SK-N-SH (cell line): ENCODE data around the gene ARHGEF7. TPM values are rescaled to one million over a fixed set of nuclear protein-coding genes. Genes with fewer than 3 reads are reported as not detected.

Experiments
- CTCF ChIA-PET: fragments of 300-600, 350-600 bp; formaldehyde crosslinking; extraction: SDS; loops from one replicate; lab custom pipeline; 2021; lab: Yijun Ruan, JAX
- POLR2A ChIA-PET: fragments of 350-600 bp; sonication (Branson Sonifier 250); formaldehyde crosslinking; extraction: SDS; loops from one replicate; lab custom pipeline; 2020; ENCODE audit warnings: antibody characterized with exemption, inconsistent platforms; lab: Yijun Ruan, JAX
- DNase-seq: peaks from one replicate; pipeline ENCODE4 v3.0.0; 2012
- H2AFZ ChIP-seq: fragments of 200-600 bp; sonication (generic); 2 replicates; pipeline ENCODE4 v1.8.1; 2016; ENCODE audit warnings: antibody characterized with exemption, mild to moderate bottlenecking, low read depth
- H3F3A ChIP-seq: fragments of 200-600 bp; sonication (generic); replicated peaks from 2 replicates; pipeline ENCODE3; 2016; ENCODE audit warnings: antibody characterized with exemption, mild to moderate bottlenecking; ENCODE audit not compliant: insufficient read depth
- H3K27ac ChIP-seq, 2 experiments: fragments of 200-500 bp in 1 of 2; fragments of 200-600 bp in 1 of 2; sonication (Bioruptor generic) in 1 of 2; sonication (generic), shearing (Covaris generic) in 1 of 2; 2 replicates each; pipeline versions ENCODE4 v1.5.1 to v1.6.1; 2014 to 2016; ENCODE audit warnings: low read depth in 2 of 2, inconsistent platforms in 1 of 2, low read length in 1 of 2, mild to moderate bottlenecking in 1 of 2, mixed read lengths in 1 of 2
- H3K27me3 ChIP-seq: fragments of 200-600 bp; sonication (generic), shearing (Covaris generic); 2 replicates; pipeline ENCODE4 v1.6.1; 2016; ENCODE audit warnings: mixed run types; ENCODE audit not compliant: insufficient read depth
- H3K36me3 ChIP-seq, 2 experiments: fragments of 200-500 bp in 1 of 2; fragments of 200-600 bp in 1 of 2; sonication (Bioruptor generic) in 1 of 2; sonication (generic) in 1 of 2; replicated peaks in 1 of 2; 2 replicates each; pipeline versions ENCODE3 to v1.5.1; 2014 to 2016; ENCODE audit warnings: low read length in 1 of 2, mild to moderate bottlenecking in 1 of 2; ENCODE audit not compliant: insufficient read depth in 2 of 2, control insufficient read depth in 1 of 2
- H3K4me1 ChIP-seq, 2 experiments: fragments of 200-500 bp in 1 of 2; fragments of 200-600 bp in 1 of 2; sonication (Bioruptor generic) in 1 of 2; sonication (generic), shearing (Covaris generic) in 1 of 2; 2 replicates each; pipeline versions ENCODE4 v1.5.1 to v1.6.1; 2014 to 2016; ENCODE audit warnings: low read depth in 1 of 2, low read length in 1 of 2, mixed run types in 1 of 2; ENCODE audit not compliant: insufficient read depth in 2 of 2, control insufficient read depth in 1 of 2
- H3K4me2 ChIP-seq: fragments of 200-600 bp; sonication (generic), shearing (Covaris generic); 2 replicates; pipeline ENCODE4 v1.6.1; 2017; ENCODE audit warnings: mixed run types
- H3K4me3 ChIP-seq, 2 experiments: fragments of 200-500 bp in 1 of 2; fragments of 200-600 bp in 1 of 2; sonication (Bioruptor generic) in 1 of 2; sonication (generic), shearing (Covaris generic) in 1 of 2; 2 replicates each; pipeline versions ENCODE4 v1.5.1 to v1.8.1; 2014 to 2016; ENCODE audit warnings: low read depth in 2 of 2, inconsistent platforms in 1 of 2, low read length in 1 of 2, mild to moderate bottlenecking in 1 of 2, mixed read lengths in 1 of 2, moderate library complexity in 1 of 2
- H3K79me2 ChIP-seq: fragments of 200-600 bp; sonication (generic); 2 replicates; pipeline ENCODE4 v1.8.1; 2017; ENCODE audit warnings: mild to moderate bottlenecking; ENCODE audit not compliant: insufficient read depth
- H3K9ac ChIP-seq: fragments of 200-600 bp; sonication (generic); 2 replicates; pipeline ENCODE4 v1.6.1; 2017; ENCODE audit warnings: mixed run types
- H3K9me2 ChIP-seq: fragments of 200-600 bp; sonication (generic); 2 replicates; pipeline ENCODE4 v1.6.1; 2017; ENCODE audit warnings: mixed run types
- H3K9me3 ChIP-seq: fragments of 200-600 bp; sonication (generic); 2 replicates; pipeline ENCODE4 v1.6.1; 2017; ENCODE audit warnings: mixed run types, mild to moderate bottlenecking, moderate library complexity
- H4K20me1 ChIP-seq: fragments of 200-600 bp; sonication (generic); 2 replicates; pipeline ENCODE4 v1.6.1; 2017; ENCODE audit warnings: mild to moderate bottlenecking, mixed run types; ENCODE audit not compliant: insufficient read depth
- CHD2 ChIP-seq: fragments of 150-350 bp; IDR thresholded peaks from 2 replicates; pipeline ENCODE4 v1.6.1; 2018; ENCODE audit warnings: low read length; ENCODE audit not compliant: partially characterized antibody
- EP300 ChIP-seq, 2 experiments: IDR thresholded peaks; 2 replicates each; pipeline versions ENCODE4 v1.4.0 to v1.6.1; 2012; ENCODE audit warnings: borderline replicate concordance in 1 of 2, low read depth in 1 of 2, low read length in 1 of 2
- FOSL2 ChIP-seq: IDR thresholded peaks from 2 replicates; pipeline ENCODE4 v1.4.0; 2012; ENCODE audit warnings: low read depth, mild to moderate bottlenecking, moderate library complexity, borderline replicate concordance
- FOXM1 ChIP-seq: IDR thresholded peaks from 2 replicates; pipeline ENCODE4 v1.4.0; 2012; ENCODE audit warnings: low read depth, mild to moderate bottlenecking
- GATA2 ChIP-seq: sonication (generic); formaldehyde crosslinking; IDR thresholded peaks from 2 replicates; pipeline ENCODE4 v1.5.0; 2020; ENCODE audit warnings: mild to moderate bottlenecking, missing genetic modification reagents
- MEF2A ChIP-seq: IDR thresholded peaks from 2 replicates; pipeline ENCODE4 v1.4.0; 2012; ENCODE audit warnings: low read depth, borderline replicate concordance
- MXI1 ChIP-seq: IDR thresholded peaks from 2 replicates; pipeline ENCODE4 v1.6.1; 2012; ENCODE audit warnings: mild to moderate bottlenecking, low read depth, low read length, improper control_type of control experiment
- NFIC ChIP-seq: IDR thresholded peaks from 2 replicates; pipeline ENCODE4 v1.4.0; 2012; ENCODE audit warnings: borderline replicate concordance
- POLR2AphosphoS5 ChIP-seq: IDR thresholded peaks from 2 replicates; pipeline ENCODE4 v1.6.1; 2012; ENCODE audit warnings: low read depth, low read length
- RCOR1 ChIP-seq: fragments of 150-350 bp; IDR thresholded peaks from 2 replicates; pipeline ENCODE4 v1.6.1; 2017; ENCODE audit warnings: antibody characterized with exemption, low read length
- RFX5 ChIP-seq: IDR thresholded peaks from 2 replicates; pipeline ENCODE4 v1.6.1; 2012; ENCODE audit warnings: mild to moderate bottlenecking, improper control_type of control experiment, low read length
- RXRA ChIP-seq: IDR thresholded peaks from 2 replicates; pipeline ENCODE4 v1.4.0; 2012; ENCODE audit warnings: low read depth, mild to moderate bottlenecking, borderline replicate concordance
- SIN3A ChIP-seq: IDR thresholded peaks from 2 replicates; pipeline ENCODE4 v1.6.1; 2012; ENCODE audit warnings: low read depth, mild to moderate bottlenecking, low read length, moderate library complexity, borderline replicate concordance
- TCF12 ChIP-seq: IDR thresholded peaks from 2 replicates; pipeline ENCODE4 v1.4.0; 2012
- TEAD4 ChIP-seq: IDR thresholded peaks from 2 replicates; pipeline ENCODE4 v1.4.0; 2012; ENCODE audit warnings: mild to moderate bottlenecking, borderline replicate concordance; ENCODE audit not compliant: insufficient read depth
- USF1 ChIP-seq: IDR thresholded peaks from 2 replicates; pipeline ENCODE4 v1.4.0; 2012; ENCODE audit warnings: low read depth, borderline replicate concordance
- WGBS: methylation state at CpG from one replicate; pipeline ENCODE4 v1.1.6; 2017; ENCODE audit warnings: low lambda C conversion rate; 5-methylcytosine and 5-hydroxymethylcytosine counted together
- polyA plus RNA-seq, 3 experiments: library from polyadenylated mRNA; depleted of rRNA; stranded (reverse); fragments of >200 nt; gene quantifications; 2 replicates each; pipeline ENCODE4 v1.2.3, GENCODE V29; 2012
- TF ChIP-seq, protein P1 (sequence below): fragments of 150-350 bp; IDR thresholded peaks from 2 replicates; pipeline ENCODE4 v1.6.1; 2016; ENCODE audit warnings: mild to moderate bottlenecking, low read depth, low read length

ARHGEF7 gene
- polyA plus RNA-seq, 1 of the 3 experiments (the other 2 are of a cell fraction), result 21.6 TPM

- H4K20me1 ChIP-seq, result no peaks in the 10 kb centered on the region
- no peak overlapping the region for H3K4me2 ChIP-seq
- no peaks in the 10 kb centered on the region for H3K27me3 ChIP-seq
- no peak overlapping the region for H3K27ac ChIP-seq
- H3F3A ChIP-seq, result no peaks in the 10 kb centered on the region
- no peak overlapping the region for H3K4me3 ChIP-seq
- H3K36me3 ChIP-seq, result peaks cover 49 to 58% of the 10 kb centered on the region in 2 experiments
- WGBS, result 100% methylated on average over 1 of the region's 1 CpG
- DNase-seq, result no peak
- no peaks in the 10 kb centered on the region for H3K9me3 ChIP-seq
- CTCF ChIA-PET, result no interaction called here
- no peaks in the 10 kb centered on the region; a peak in 1 of 4 replicates for H3K4me1 ChIP-seq
- H2AFZ ChIP-seq, result no peak overlapping the region
- peaks cover 13% of the 10 kb centered on the region for H3K79me2 ChIP-seq
- POLR2A ChIA-PET, result no interaction called here
- H3K9ac ChIP-seq, result no peak overlapping the region
- H3K9me2 ChIP-seq, result no peaks in the 10 kb centered on the region
- TF ChIP-seq FOXM1, result no peak
- no peak for TF ChIP-seq POLR2AphosphoS5
- no peak for TF ChIP-seq FOSL2
- TF ChIP-seq RFX5, result no peak
- no peak for TF ChIP-seq TEAD4
- no peak for TF ChIP-seq CHD2
- TF ChIP-seq MXI1, result no peak
- no peak for TF ChIP-seq RXRA
- TF ChIP-seq SIN3A, result no peak
- TF ChIP-seq TCF12, result no peak
- TF ChIP-seq RCOR1, result no peak
- TF ChIP-seq, protein P1, sequence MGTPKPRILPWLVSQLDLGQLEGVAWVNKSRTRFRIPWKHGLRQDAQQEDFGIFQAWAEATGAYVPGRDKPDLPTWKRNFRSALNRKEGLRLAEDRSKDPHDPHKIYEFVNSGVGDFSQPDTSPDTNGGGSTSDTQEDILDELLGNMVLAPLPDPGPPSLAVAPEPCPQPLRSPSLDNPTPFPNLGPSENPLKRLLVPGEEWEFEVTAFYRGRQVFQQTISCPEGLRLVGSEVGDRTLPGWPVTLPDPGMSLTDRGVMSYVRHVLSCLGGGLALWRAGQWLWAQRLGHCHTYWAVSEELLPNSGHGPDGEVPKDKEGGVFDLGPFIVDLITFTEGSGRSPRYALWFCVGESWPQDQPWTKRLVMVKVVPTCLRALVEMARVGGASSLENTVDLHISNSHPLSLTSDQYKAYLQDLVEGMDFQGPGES, result no peak
- no peak for TF ChIP-seq NFIC
- no peak for TF ChIP-seq MEF2A
- TF ChIP-seq GATA2, result no peak
- no peak for TF ChIP-seq EP300 (IDR thresholded peaks at IDR 0.05; ENCODE audit: borderline replicate concordance in 1 of 2, low read depth in 1 of 2, low read length in 1 of 2)
Measured at GRCh38 chr13:111243981-111244380, 128.9 kb downstream of the ARHGEF7 start.

- no peaks in the 10 kb centered on the region for H4K20me1 ChIP-seq
- H3K4me2 ChIP-seq, result no peak overlapping the region
- no peak overlapping the region for H3K27ac ChIP-seq
- TF ChIP-seq RFX5 (no peak), GATA2 (no peak), NFIC (no peak), USF1 (no peak)
- TF ChIP-seq, protein P1, result no peak
- no peaks in the 10 kb centered on the region for H3K9me3 ChIP-seq
- H3F3A ChIP-seq, result no peaks in the 10 kb centered on the region
- WGBS, result 97% methylated on average over 11 of the region's 11 CpGs
- ChIA-PET CTCF (no interaction called here), POLR2A (no interaction called here)
- no peak for DNase-seq
- peaks cover 43 to 53% of the 10 kb centered on the region in 2 experiments for H3K36me3 ChIP-seq
- no peak overlapping the region for H3K9ac ChIP-seq
- peaks cover 4% of the 10 kb centered on the region for H3K79me2 ChIP-seq
- peaks cover 0 to 2% of the 10 kb centered on the region in 2 experiments; a peak in 1 of 4 replicates for H3K4me1 ChIP-seq
- H2AFZ ChIP-seq, result no peak overlapping the region
- no peaks in the 10 kb centered on the region for H3K9me2 ChIP-seq
- H3K27me3 ChIP-seq, result no peaks in the 10 kb centered on the region
- no peak overlapping the region for H3K4me3 ChIP-seq
Measured at GRCh38 chr13:111245576-111246384, 130.7 kb downstream of the ARHGEF7 start.
